Measurements from ENCODE around the gene PCDHGA1. TPM values are rescaled to one million over a fixed set of nuclear protein-coding genes. Genes with fewer than 3 reads are reported as not detected.
"Not testable (repeated sequence)": the region's sequence is repeated elsewhere in the genome, so short reads cannot be mapped to it uniquely, and the experiment has no call there.

The PCDHGA1 gene
- total RNA-seq, 1 experiment from 2014 or later: not detected

- in situ Hi-C loops (cut with HindIII; ENCODE audit: low sequenced_read_pairs): no loop called here
- DNase-seq (ENCODE audit: low spot score): no peak
These were observed 13.7 kb downstream of the PCDHGA1 start for GRCh38 chr5:141343953-141344463.

- DNase-seq (ENCODE audit: low spot score): no peak
- in situ Hi-C loops (cut with HindIII; ENCODE audit: low sequenced_read_pairs): no loop called here
These were observed 15.0 kb downstream of the PCDHGA1 start for GRCh38 chr5:141345327-141345726.

- DNase-seq (ENCODE audit: low spot score); in situ Hi-C loops (cut with HindIII; ENCODE audit: low sequenced_read_pairs): not testable (repeated sequence)
These were observed 15.7 kb downstream of the PCDHGA1 start for GRCh38 chr5:141346017-141346416.

GRCh38 chr5:141349917-141350619 is 19.8 kb downstream of the PCDHGA1 start, which contains the start of gene PCDHGB1:
TSS of gene PCDHGB1 (plus strand) at chr5:141350099. CDS start at chr5:141350261, 162 bp downstream.
- in situ Hi-C loops (cut with HindIII; ENCODE audit: low sequenced_read_pairs): no loop called here
- peak; percentile 31 for DNase-seq (ENCODE audit: low spot score)

GRCh38 chr5:141351591-141351990 is 21.3 kb downstream of the PCDHGA1 start:
- in situ Hi-C loops (cut with HindIII; ENCODE audit: low sequenced_read_pairs): no loop called here
- DNase-seq (ENCODE audit: low spot score): no peak

GRCh38 chr5:141354900-141355469 is 24.7 kb downstream of the PCDHGA1 start, which contains the start of gene PCDHGA4:
TSS of gene PCDHGA4 (plus strand) at chr5:141355021. CDS start at chr5:141355108, 87 bp downstream.
- in situ Hi-C loops (cut with HindIII; ENCODE audit: low sequenced_read_pairs): no loop called here
- no peak for DNase-seq (ENCODE audit: low spot score)

- in situ Hi-C loops (cut with HindIII; ENCODE audit: low sequenced_read_pairs): no loop called here
- DNase-seq (ENCODE audit: low spot score): no peak
These were observed 25.3 kb downstream of the PCDHGA1 start for GRCh38 chr5:141355641-141356040.

- in situ Hi-C loops (cut with HindIII; ENCODE audit: low sequenced_read_pairs): no loop called here
- DNase-seq (ENCODE audit: low spot score): no peak
These were observed 25.8 kb downstream of the PCDHGA1 start for GRCh38 chr5:141356133-141356532.

- DNase-seq (ENCODE audit: low spot score): no peak
- in situ Hi-C loops (cut with HindIII; ENCODE audit: low sequenced_read_pairs): no loop called here
These were observed 26.6 kb downstream of the PCDHGA1 start for GRCh38 chr5:141356950-141357349.

- in situ Hi-C loops (cut with HindIII; ENCODE audit: low sequenced_read_pairs): no loop called here
- DNase-seq (ENCODE audit: low spot score): peak; percentile 32
These were observed 29.6 kb downstream of the PCDHGA1 start, which contains the start of gene PCDHGB2 for GRCh38 chr5:141359790-141360426. TSS of gene PCDHGB2 (plus strand) at chr5:141359994. CDS start at chr5:141360136, 142 bp downstream.

GRCh38 chr5:141360685-141361084 is 30.4 kb downstream of the PCDHGA1 start:
- no peak for DNase-seq (ENCODE audit: low spot score)
- in situ Hi-C loops (cut with HindIII; ENCODE audit: low sequenced_read_pairs): no loop called here

- in situ Hi-C loops (cut with HindIII; ENCODE audit: low sequenced_read_pairs): no loop called here
These were observed 32.4 kb downstream of the PCDHGA1 start for GRCh38 chr5:141362719-141363118.

GRCh38 chr5:141363952-141364660 is 33.8 kb downstream of the PCDHGA1 start, which contains the start of gene PCDHGA5:
TSS of gene PCDHGA5 (plus strand) at chr5:141364162. CDS start at chr5:141364331, 169 bp downstream.
- DNase-seq (ENCODE audit: low spot score): peak; percentile 25
- in situ Hi-C loops (cut with HindIII; ENCODE audit: low sequenced_read_pairs): no loop called here

More at GRCh38 chr5:141362719-141363118, 32.4 kb downstream of the PCDHGA1 start:
- DNase-seq (ENCODE audit: low spot score): no peak

GRCh38 chr5:141366016-141366896 is 35.9 kb downstream of the PCDHGA1 start:
- in situ Hi-C loops (cut with HindIII; ENCODE audit: low sequenced_read_pairs): no loop called here
- no peak for DNase-seq (ENCODE audit: low spot score)

GRCh38 chr5:141369994-141370848 is 39.9 kb downstream of the PCDHGA1 start, which contains the start of gene PCDHGB3:
TSS of gene PCDHGB3 (plus strand) at chr5:141370242. CDS start at chr5:141370395, 153 bp downstream.
- in situ Hi-C loops (cut with HindIII; ENCODE audit: low sequenced_read_pairs): no loop called here
- no peak for DNase-seq (ENCODE audit: low spot score)

- DNase-seq (ENCODE audit: low spot score): no peak
- in situ Hi-C loops (cut with HindIII; ENCODE audit: low sequenced_read_pairs): no loop called here
These were observed 41.5 kb downstream of the PCDHGA1 start for GRCh38 chr5:141371572-141372475.
